NCI-H510A treated with DMSO at 0.1 percent for 48 hours (cell line): ENCODE results near the gene SLC35A4.

Source experiments
- DNase-seq: peaks from one replicate; lab custom pipeline; 2025; lab: John Stamatoyannopoulos, UW

SLC35A4 gene

GRCh38 chr5:140564196-140565023 is at the start of gene SLC35A4, which contains the start of gene APBB3:
TSS of gene SLC35A4 (plus strand) at chr5:140564828. CDS start at chr5:140567170, 2,342 bp downstream.
TSS of gene APBB3 (minus strand) at chr5:140564598. CDS start at chr5:140564245, 353 bp downstream.
- peak; percentile 78 for DNase-seq

GRCh38 chr5:140524003-140524402 is 40.6 kb upstream of the SLC35A4 start:
- no peak for DNase-seq

- no peak for DNase-seq
Observed at GRCh38 chr5:140540227-140540626, 24.4 kb upstream of the SLC35A4 start.

GRCh38 chr5:140542972-140543371 is 21.7 kb upstream of the SLC35A4 start:
- no peak for DNase-seq

- DNase-seq, result no peak
Observed at GRCh38 chr5:140544986-140545385, 19.6 kb upstream of the SLC35A4 start.

- DNase-seq, result no peak
Observed at GRCh38 chr5:140545606-140546005, 19.0 kb upstream of the SLC35A4 start.

- DNase-seq, result no peak
Observed at GRCh38 chr5:140546851-140547507, 17.6 kb upstream of the SLC35A4 start.

GRCh38 chr5:140547508-140548299 is 16.9 kb upstream of the SLC35A4 start, which contains the start of gene EIF4EBP3:
TSS of gene EIF4EBP3 (plus strand) at chr5:140547662. CDS start at chr5:140547738, 76 bp downstream.
- DNase-seq, result peak; percentile 71

- DNase-seq, result no peak
Observed at GRCh38 chr5:140548300-140548688, 16.3 kb upstream of the SLC35A4 start.

GRCh38 chr5:140548791-140549190 is 15.8 kb upstream of the SLC35A4 start:
- DNase-seq, result no peak

- no peak for DNase-seq
Observed at GRCh38 chr5:140549237-140550144, 15.1 kb upstream of the SLC35A4 start.

- DNase-seq, result no peak
Observed at GRCh38 chr5:140550147-140551079, 14.2 kb upstream of the SLC35A4 start.

GRCh38 chr5:140551872-140552271 is 12.8 kb upstream of the SLC35A4 start:
- no peak for DNase-seq

GRCh38 chr5:140553657-140554056 is 11.0 kb upstream of the SLC35A4 start:
- DNase-seq, result no peak

GRCh38 chr5:140554454-140554853 is 10.2 kb upstream of the SLC35A4 start:
- no peak for DNase-seq

GRCh38 chr5:140555747-140556312 is 8.8 kb upstream of the SLC35A4 start:
- DNase-seq, result no peak

- DNase-seq, result no peak
Observed at GRCh38 chr5:140556438-140556837, 8.2 kb upstream of the SLC35A4 start.

- DNase-seq, result peak; percentile 65
Observed at GRCh38 chr5:140557136-140557805, 7.4 kb upstream of the SLC35A4 start, which contains the start of gene SRA1. TSS of gene SRA1 (minus strand) at chr5:140557473. CDS start at chr5:140557452, 21 bp downstream.

GRCh38 chr5:140557965-140558364 is 6.7 kb upstream of the SLC35A4 start:
- no peak for DNase-seq
